B cell (primary cell): ENCODE results near the gene NTNG1. TPM values are rescaled to one million over a fixed set of nuclear protein-coding genes. Genes with fewer than 3 reads are reported as not detected.

ENCODE experiments used
- ATAC-seq: fragments of 200-7000 bp; cut with Tn5 transposase; one replicate; pipeline ENCODE4 v1.10.0; 2021; ENCODE audit warnings: low read depth, mild to moderate bottlenecking, moderate number of reproducible peaks, moderate library complexity
- CTCF ChIA-PET: fragments of 350-600 bp; sonication (Branson Sonifier 250); formaldehyde crosslinking; loops from one replicate; lab custom pipeline; 2021; ENCODE audit warnings: antibody characterized with exemption, inconsistent platforms; lab: Charles Lee
- POLR2A ChIA-PET: fragments of 350-600 bp; sonication (Branson Sonifier 250); formaldehyde crosslinking; loops from one replicate; lab custom pipeline; 2021; ENCODE audit warnings: antibody characterized with exemption; lab: Charles Lee
- DNase-seq: peaks from one replicate; pipeline ENCODE4 v3.0.0; 2013
- H2AFZ ChIP-seq: 2 replicates; pipeline ENCODE4 v1.6.1; 2012; ENCODE audit warnings: mild to moderate bottlenecking, low read depth, low read length; ENCODE audit not compliant: insufficient read depth, poor library complexity, severe bottlenecking
- H3K27ac ChIP-seq, 2 donors: 1 replicate in 1 of 2; 2 replicates in 1 of 2; pipeline ENCODE4 v1.5.1; 2012 to 2013; ENCODE audit warnings: low read length in 2 of 2, mild to moderate bottlenecking in 2 of 2, moderate library complexity in 1 of 2
- H3K27me3 ChIP-seq, 4 experiments: fragments of 200-600 bp in 1 of 4; sonication (generic) in 1 of 4; replicated peaks in 1 of 4; 1 replicate in 2 of 4; 2 replicates in 2 of 4; pipeline versions ENCODE4 v1.6.1 to v1.7.0; 2013 to 2016; ENCODE audit warnings: low read length in 3 of 4, mild to moderate bottlenecking in 2 of 4, mixed read lengths in 1 of 4, moderate library complexity in 1 of 4; ENCODE audit not compliant: insufficient read depth in 4 of 4, control insufficient read depth in 3 of 4; ENCODE audit errors: control extremely low read depth in 1 of 4
- H3K36me3 ChIP-seq, 2 experiments: replicated peaks in 1 of 2; 1 replicate in 1 of 2; 2 replicates in 1 of 2; pipeline versions ENCODE4 v1.6.1 to v1.7.1; 2013; ENCODE audit warnings: low read length in 1 of 2; ENCODE audit not compliant: insufficient read depth in 2 of 2, control insufficient read depth in 1 of 2; ENCODE audit errors: control extremely low read depth in 1 of 2, extremely low read depth in 1 of 2
- H3K4me1 ChIP-seq, 2 donors: fragments of 200-600 bp in 1 of 2; sonication (generic) in 1 of 2; 1 replicate in 1 of 2; 2 replicates in 1 of 2; pipeline versions ENCODE4 v1.5.1 to v1.6.1; 2013 to 2017; ENCODE audit warnings: low read length in 2 of 2; ENCODE audit not compliant: control insufficient read depth in 2 of 2, insufficient read depth in 2 of 2
- H3K4me2 ChIP-seq: replicated peaks from 2 replicates; pipeline ENCODE3; 2012; ENCODE audit warnings: mild to moderate bottlenecking, low read depth, low read length; ENCODE audit not compliant: poor library complexity, severe bottlenecking
- H3K4me3 ChIP-seq, 5 experiments: fragments of 200-600 bp in 1 of 5; sonication (generic) in 1 of 5; 1 replicate in 3 of 5; 2 replicates in 2 of 5; pipeline versions ENCODE4 v1.5.1 to v1.7.0; 2011 to 2016; ENCODE audit warnings: low read length in 4 of 5, mild to moderate bottlenecking in 4 of 5, low read depth in 2 of 5, control low read depth in 1 of 5, moderate library complexity in 1 of 5; ENCODE audit not compliant: insufficient read depth in 1 of 5; ENCODE audit errors: control extremely low read depth in 1 of 5, extremely low read depth in 1 of 5
- H3K79me2 ChIP-seq: fragments of 200-600 bp; sonication (generic); one replicate; pipeline ENCODE4 v1.6.0; 2016; ENCODE audit warnings: low read length; ENCODE audit not compliant: control insufficient read depth, insufficient read depth
- H3K9ac ChIP-seq: fragments of 200-600 bp; sonication (generic); 2 replicates; pipeline ENCODE4 v1.6.1; 2017; ENCODE audit warnings: mild to moderate bottlenecking, low read length, moderate library complexity
- H3K9me3 ChIP-seq, 3 donors: one replicate each; pipeline versions ENCODE4 v1.6.1 to v1.7.1; 2013; ENCODE audit warnings: low read length in 2 of 3; ENCODE audit not compliant: control insufficient read depth in 2 of 3, insufficient read depth in 1 of 3; ENCODE audit errors: control extremely low read depth in 1 of 3
- H4K20me1 ChIP-seq: 2 replicates; pipeline ENCODE4 v1.6.0; 2012; ENCODE audit warnings: mild to moderate bottlenecking, low read length; ENCODE audit not compliant: insufficient read depth, control insufficient read depth, poor library complexity, severe bottlenecking
- H3K27ac Mint-ChIP-seq: one replicate; pipeline ENCODE4 v1.8.0; 2021; ENCODE audit warnings: mixed read lengths
- H3K27me3 Mint-ChIP-seq: one replicate; pipeline ENCODE4 v1.8.0; 2021; ENCODE audit warnings: mixed read lengths
- H3K4me1 Mint-ChIP-seq: one replicate; pipeline ENCODE4 v1.8.0; 2021; ENCODE audit warnings: mixed read lengths
- H3K4me3 Mint-ChIP-seq: one replicate; pipeline ENCODE4 v1.8.0; 2021; ENCODE audit warnings: mixed read lengths
- H3K9me3 Mint-ChIP-seq: one replicate; pipeline ENCODE4 v1.8.0; 2022; ENCODE audit warnings: mixed read lengths; ENCODE audit not compliant: insufficient read depth
- CTCF ChIP-seq: fragments of 200-600 bp; IDR thresholded peaks from one replicate; pipeline ENCODE4 v1.8.0; 2022; ENCODE audit warnings: antibody characterized with exemption, mild to moderate bottlenecking
- EZH2 ChIP-seq: IDR thresholded peaks from 2 replicates; pipeline ENCODE4 v1.6.1; 2012; ENCODE audit warnings: borderline replicate concordance, low read depth, mild to moderate bottlenecking, moderate library complexity, low read length; ENCODE audit not compliant: insufficient read depth, poor library complexity, severe bottlenecking
- WGBS: methylation state at CpG from one replicate; pipeline ENCODE4 v1.1.5; 2013; ENCODE audit warnings: missing lambda C conversion rate; ENCODE audit not compliant: insufficient coverage; 5-methylcytosine and 5-hydroxymethylcytosine counted together
- intact Hi-C: fragments of 100-400 bp; cut with micrococcal nuclease; formaldehyde crosslinking; loops from one replicate; pipeline ENCODE4 v1.10.0; 2022
- polyA plus RNA-seq: library from polyadenylated mRNA; depleted of rRNA; stranded (reverse); fragments of >200 nt; gene quantifications from 2 replicates; pipeline ENCODE4 v1.2.3, GENCODE V29; 2012
- total RNA-seq, 2 donors: library from RNA; stranded (reverse); fragments of 120-200 nt in 1 of 2; gene quantifications; 1 replicate in 1 of 2; 2 replicates in 1 of 2; pipeline versions ENCODE4 v1.2.3 to v1.2.4, GENCODE V29; 2013 to 2022

The NTNG1 gene
- total and polyA plus RNA-seq, 2 donors (not counting 1 experiment from before 2014, with no cell fraction given), result 2.8 to 3.7 TPM

DNA sequence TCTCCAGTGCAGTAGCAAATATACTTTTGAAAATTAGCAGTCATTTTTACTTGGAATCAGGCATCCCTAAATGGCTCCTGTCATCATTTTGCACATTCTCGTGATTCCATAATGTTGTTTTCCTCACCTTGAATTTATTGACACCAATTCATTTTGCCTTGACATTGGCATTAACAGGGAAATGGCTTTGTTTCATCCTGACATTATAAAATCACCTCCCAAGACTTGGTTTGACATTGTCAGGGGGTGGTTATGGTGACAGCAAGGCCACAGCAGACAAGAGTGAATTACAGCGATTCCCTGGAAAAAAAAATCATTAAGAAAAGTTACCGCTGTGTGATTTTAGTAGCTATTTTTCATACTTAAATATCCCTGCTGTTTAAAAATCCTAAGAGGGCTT, 327.0 kb downstream of the NTNG1 start:
- CTCF ChIA-PET, result no interaction called here
- 100% methylated on average over 1 of the region's 3 CpGs for WGBS

DNA sequence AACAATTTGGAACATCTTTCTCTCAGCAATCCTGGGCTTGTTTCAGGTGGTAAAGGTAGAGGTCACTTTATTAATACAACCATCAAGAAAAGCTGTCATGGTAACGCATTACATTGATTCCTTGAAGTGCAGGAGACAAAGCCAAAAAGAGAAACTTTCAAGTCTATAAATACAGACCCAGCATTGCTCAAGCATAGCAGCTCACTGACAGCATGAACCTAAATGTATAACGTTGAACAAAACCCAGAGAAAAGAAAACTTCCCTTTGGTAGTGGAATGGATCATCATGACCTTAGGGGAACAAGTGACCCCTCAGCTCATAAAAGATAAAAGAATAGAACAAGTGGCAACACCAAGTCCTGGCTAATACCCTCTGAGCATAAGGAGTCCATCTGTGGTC, 332.2 kb downstream of the NTNG1 start:
- no peaks in the 10 kb centered on the region for H4K20me1 ChIP-seq
- ATAC-seq (no peak), DNase-seq (no peak)
- no peaks in the 10 kb centered on the region for H3K27me3 Mint-ChIP-seq
- intact Hi-C loops, result no loop called here
- H3K27ac ChIP-seq, result no peak overlapping the region
- H3K9me3 Mint-ChIP-seq, result no peaks in the 10 kb centered on the region
- WGBS, result 80% methylated on average over 1 of the region's 2 CpGs
- no peak for TF ChIP-seq CTCF
- no peak for TF ChIP-seq EZH2
- H3K36me3 ChIP-seq, result no peaks in the 10 kb centered on the region
- no peak overlapping the region for H3K27ac Mint-ChIP-seq
- H2AFZ ChIP-seq, result no peak overlapping the region
- H3K4me2 ChIP-seq, result no peak overlapping the region
- no peaks in the 10 kb centered on the region for H3K27me3 ChIP-seq
- peaks cover 0 to 6% of the 10 kb centered on the region in 2 donors for H3K4me1 ChIP-seq
- ChIA-PET POLR2A (no interaction called here), CTCF (interaction anchor here (1.9 kb wide), 1 partner anchor 42 kb away, joined by 11 read pairs; no protein-coding TSS in a partner anchor)
- H3K4me1 Mint-ChIP-seq, result peaks cover 9% of the 10 kb centered on the region
- no peaks in the 10 kb centered on the region for H3K9me3 ChIP-seq
- H3K4me3 Mint-ChIP-seq, result no peak overlapping the region
- H3K79me2 ChIP-seq, result no peaks in the 10 kb centered on the region
- no peak overlapping the region for H3K9ac ChIP-seq
- no peak overlapping the region for H3K4me3 ChIP-seq

More for the DNA sequence above, 327.0 kb downstream of the NTNG1 start:
- H3K27ac Mint-ChIP-seq, result no peak overlapping the region
- Histone ChIP-seq H3K79me2 (no peaks in the 10 kb centered on the region), H3K27me3 (no peaks in the 10 kb centered on the region), H3K9ac (no peak overlapping the region), H3K36me3 (no peaks in the 10 kb centered on the region), H4K20me1 (no peaks in the 10 kb centered on the region), H3K27ac (no peak overlapping the region), H3K4me2 (no peak overlapping the region), H3K4me1 (peaks cover 0 to under 1% of the 10 kb centered on the region in 2 donors), H3K4me3 (no peak overlapping the region), H2AFZ (no peak overlapping the region), H3K9me3 (no peaks in the 10 kb centered on the region)
- ATAC-seq (no peak), DNase-seq (no peak)
- H3K9me3 Mint-ChIP-seq, result peaks cover under 1% of the 10 kb centered on the region
- intact Hi-C loops, result no loop called here
- POLR2A ChIA-PET, result no interaction called here
- TF ChIP-seq CTCF (no peak), EZH2 (no peak)
- H3K27me3 Mint-ChIP-seq, result no peaks in the 10 kb centered on the region
- H3K4me3 Mint-ChIP-seq, result no peak overlapping the region
- H3K4me1 Mint-ChIP-seq, result peaks cover 4% of the 10 kb centered on the region
